Astrocyte (in vitro differentiated cells and primary cell): ENCODE data around the gene EFNA5. TPM values are rescaled to one million over a fixed set of nuclear protein-coding genes. Genes with fewer than 3 reads are reported as not detected.

Experiments used
- DNase-seq: peaks from one replicate; pipeline ENCODE4 v3.0.0-alpha.2; 2010; ENCODE audit warnings: low read depth
- FAIRE-seq: peaks from 2 replicates; lab custom pipeline; 2011; peaks lifted over from hg19 to GRCh38; lab: Jason Lieb, UNC
- H2AFZ ChIP-seq: 2 replicates; pipeline ENCODE4 v1.6.0; 2012; ENCODE audit warnings: low read depth, low read length, inconsistent platforms
- H3K27ac ChIP-seq: 2 replicates; pipeline ENCODE4 v1.5.1; 2011; ENCODE audit warnings: low read depth, low read length, inconsistent platforms
- H3K27me3 ChIP-seq: 2 replicates; pipeline ENCODE4 v1.6.0; 2011; ENCODE audit warnings: low read length, inconsistent platforms; ENCODE audit not compliant: insufficient read depth
- H3K36me3 ChIP-seq: 2 replicates; pipeline ENCODE4 v1.5.1; 2011; ENCODE audit warnings: low read length, inconsistent platforms; ENCODE audit not compliant: insufficient read depth
- H3K4me1 ChIP-seq: 2 replicates; pipeline ENCODE4 v1.5.1; 2011; ENCODE audit warnings: low read length, inconsistent platforms; ENCODE audit not compliant: insufficient read depth
- H3K4me2 ChIP-seq: 2 replicates; pipeline ENCODE4 v1.6.0; 2012; ENCODE audit warnings: low read length, inconsistent platforms
- H3K4me3 ChIP-seq: 2 replicates; pipeline ENCODE4 v1.5.1; 2011; ENCODE audit warnings: low read depth, mild to moderate bottlenecking, low read length, inconsistent platforms; ENCODE audit not compliant: insufficient read depth
- H3K79me2 ChIP-seq: 2 replicates; pipeline ENCODE4 v1.6.0; 2012; ENCODE audit warnings: mild to moderate bottlenecking, low read length, inconsistent platforms; ENCODE audit not compliant: insufficient read depth
- H3K9ac ChIP-seq: 2 replicates; pipeline ENCODE4 v1.6.0; 2012; ENCODE audit warnings: mild to moderate bottlenecking, low read length, inconsistent platforms
- H3K9me3 ChIP-seq: 2 replicates; pipeline ENCODE4 v1.5.1; 2012; ENCODE audit warnings: low read depth, mild to moderate bottlenecking, low read length, inconsistent platforms; ENCODE audit not compliant: insufficient read depth
- H4K20me1 ChIP-seq: 2 replicates; pipeline ENCODE4 v1.6.0; 2012; ENCODE audit warnings: low read length, inconsistent platforms; ENCODE audit not compliant: insufficient read depth
- H3K27ac Mint-ChIP-seq: one replicate; pipeline ENCODE4 v1.8.0; 2021; ENCODE audit warnings: mild to moderate bottlenecking, mixed read lengths; ENCODE audit not compliant: unreplicated experiment
- H3K27me3 Mint-ChIP-seq: one replicate; pipeline ENCODE4 v1.8.0; 2021; ENCODE audit warnings: low read depth, mixed read lengths; ENCODE audit not compliant: unreplicated experiment
- H3K36me3 Mint-ChIP-seq: one replicate; pipeline ENCODE4 v1.8.0; 2021; ENCODE audit warnings: low read depth, mixed read lengths; ENCODE audit not compliant: unreplicated experiment
- H3K4me1 Mint-ChIP-seq: one replicate; pipeline ENCODE4 v1.8.0; 2021; ENCODE audit warnings: low read depth, mixed read lengths; ENCODE audit not compliant: unreplicated experiment
- H3K4me3 Mint-ChIP-seq: one replicate; pipeline ENCODE4 v1.8.0; 2021; ENCODE audit warnings: mild to moderate bottlenecking, moderate library complexity, mixed read lengths; ENCODE audit not compliant: unreplicated experiment
- H3K9me3 Mint-ChIP-seq: one replicate; pipeline ENCODE4 v1.8.0; 2021; ENCODE audit warnings: mild to moderate bottlenecking, mixed read lengths; ENCODE audit not compliant: unreplicated experiment
- EZH2 ChIP-seq: IDR thresholded peaks from 2 replicates; pipeline ENCODE4 v1.6.1; 2012; ENCODE audit warnings: mild to moderate bottlenecking, low read length, inconsistent platforms; ENCODE audit not compliant: insufficient read depth
- total RNA-seq: library from RNA; stranded (reverse); gene quantifications from 2 replicates; pipeline ENCODE4 v1.2.1, GENCODE V29; 2021
- TF ChIP-seq, protein P1 (sequence below): IDR thresholded peaks from 2 replicates; pipeline ENCODE4 v1.5.1; 2011; ENCODE audit warnings: low read depth, mild to moderate bottlenecking, inconsistent platforms, low read length, moderate library complexity; ENCODE audit not compliant: insufficient read depth

Gene EFNA5
- total RNA-seq, 1 donor from 2014 or later: 59.3 TPM

DNA sequence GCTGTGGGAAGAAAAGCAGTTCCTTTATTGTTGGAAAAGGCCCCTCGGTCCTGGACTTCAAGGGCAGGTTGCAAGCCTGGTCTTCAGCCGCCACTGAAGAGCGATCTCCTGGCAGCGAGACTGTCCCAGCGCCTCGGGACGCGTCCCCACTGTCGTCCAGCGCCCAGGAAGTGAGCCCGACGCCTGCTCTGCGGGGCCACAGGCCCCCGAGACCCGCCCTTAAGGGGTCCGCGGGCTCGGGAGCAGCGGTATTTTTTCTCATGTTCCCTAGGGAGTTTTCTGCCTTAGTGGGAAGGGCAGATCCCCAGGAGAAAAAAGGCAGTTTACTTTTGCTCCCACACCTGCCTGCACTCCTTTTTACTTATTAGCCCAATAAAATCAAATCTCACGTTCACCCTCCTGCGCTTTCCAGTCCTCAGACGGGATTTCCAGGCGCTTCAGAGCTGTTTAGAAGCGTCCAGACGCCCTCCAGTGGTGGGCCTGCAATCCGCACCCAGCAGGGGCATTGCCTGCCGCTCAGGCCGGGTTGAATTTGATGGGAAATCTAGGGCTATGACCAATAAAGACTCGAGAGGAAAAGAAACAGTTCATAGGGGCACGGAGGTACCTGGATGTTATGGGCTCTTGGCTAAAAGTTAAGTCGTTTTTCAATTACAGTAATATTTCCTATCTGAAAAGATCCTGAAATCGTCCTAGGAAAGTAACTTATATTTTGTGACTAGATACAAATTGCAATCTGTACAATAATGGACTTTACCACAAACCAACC is 2.8 kb upstream of the EFNA5 start:
- Histone ChIP-seq H3K9ac (peak overlapping the region; percentile 69), H3K27ac (no peak overlapping the region)
- FAIRE-seq: peak; percentile 43

DNA sequence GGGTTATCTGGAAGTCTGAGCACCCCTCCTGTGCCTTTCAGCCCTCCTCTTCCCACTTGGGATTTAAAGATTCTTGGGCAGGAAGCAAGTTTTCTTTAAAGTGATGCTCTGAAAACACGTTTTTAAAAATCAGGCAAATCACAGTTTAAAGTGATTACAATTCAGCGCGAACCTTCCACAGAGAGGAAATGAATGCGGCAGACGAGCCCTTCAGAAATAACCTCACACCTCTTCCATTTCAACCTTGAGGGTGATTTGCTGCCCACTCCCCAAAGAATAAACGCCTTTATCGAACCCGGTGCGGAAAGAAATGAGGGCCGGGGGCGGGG is 2.3 kb upstream of the EFNA5 start:
- peak overlapping the region; percentile 77 for H3K4me3 ChIP-seq
- FAIRE-seq: no peak
- peak overlapping the region; percentile 33 for H3K27ac ChIP-seq
- peak overlapping the region; percentile 97 for H3K27ac Mint-ChIP-seq
- H3K27me3 ChIP-seq: peaks cover 4% of the 10 kb centered on the region
- no peaks in the 10 kb centered on the region for H3K79me2 ChIP-seq
- peak overlapping the region; percentile 69 for H3K9ac ChIP-seq
- peaks cover 6% of the 10 kb centered on the region for H3K36me3 Mint-ChIP-seq
- no peaks in the 10 kb centered on the region for H3K27me3 Mint-ChIP-seq
- no peaks in the 10 kb centered on the region for H3K9me3 ChIP-seq
- H3K4me1 ChIP-seq: peaks cover 4% of the 10 kb centered on the region
- TF ChIP-seq EZH2: no peak
- TF ChIP-seq, protein P1, sequence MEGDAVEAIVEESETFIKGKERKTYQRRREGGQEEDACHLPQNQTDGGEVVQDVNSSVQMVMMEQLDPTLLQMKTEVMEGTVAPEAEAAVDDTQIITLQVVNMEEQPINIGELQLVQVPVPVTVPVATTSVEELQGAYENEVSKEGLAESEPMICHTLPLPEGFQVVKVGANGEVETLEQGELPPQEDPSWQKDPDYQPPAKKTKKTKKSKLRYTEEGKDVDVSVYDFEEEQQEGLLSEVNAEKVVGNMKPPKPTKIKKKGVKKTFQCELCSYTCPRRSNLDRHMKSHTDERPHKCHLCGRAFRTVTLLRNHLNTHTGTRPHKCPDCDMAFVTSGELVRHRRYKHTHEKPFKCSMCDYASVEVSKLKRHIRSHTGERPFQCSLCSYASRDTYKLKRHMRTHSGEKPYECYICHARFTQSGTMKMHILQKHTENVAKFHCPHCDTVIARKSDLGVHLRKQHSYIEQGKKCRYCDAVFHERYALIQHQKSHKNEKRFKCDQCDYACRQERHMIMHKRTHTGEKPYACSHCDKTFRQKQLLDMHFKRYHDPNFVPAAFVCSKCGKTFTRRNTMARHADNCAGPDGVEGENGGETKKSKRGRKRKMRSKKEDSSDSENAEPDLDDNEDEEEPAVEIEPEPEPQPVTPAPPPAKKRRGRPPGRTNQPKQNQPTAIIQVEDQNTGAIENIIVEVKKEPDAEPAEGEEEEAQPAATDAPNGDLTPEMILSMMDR: no peak
- no peaks in the 10 kb centered on the region for H3K36me3 ChIP-seq
- H2AFZ ChIP-seq: peak overlapping the region; percentile 94
- peaks cover 5% of the 10 kb centered on the region for H3K4me1 Mint-ChIP-seq
- H3K4me3 Mint-ChIP-seq: peak overlapping the region; percentile 91
- H3K9me3 Mint-ChIP-seq: no peaks in the 10 kb centered on the region
- peak overlapping the region; percentile 98 for H3K4me2 ChIP-seq
- H4K20me1 ChIP-seq: no peaks in the 10 kb centered on the region
- DNase-seq: no peak

More for the DNA sequence above, 2.8 kb upstream of the EFNA5 start:
- no peaks in the 10 kb centered on the region for H3K27me3 Mint-ChIP-seq
- peak overlapping the region; percentile 94 for H2AFZ ChIP-seq
- peak; percentile 71 for DNase-seq
- H3K4me3 Mint-ChIP-seq: peak overlapping the region; percentile 91
- H3K27ac Mint-ChIP-seq: peak overlapping the region; percentile 77
- TF ChIP-seq, protein P1: peak; percentile 99
- no peak for TF ChIP-seq EZH2
- H3K79me2 ChIP-seq: no peaks in the 10 kb centered on the region
- H3K36me3 Mint-ChIP-seq: peaks cover 6% of the 10 kb centered on the region
- no peaks in the 10 kb centered on the region for H4K20me1 ChIP-seq
- H3K4me3 ChIP-seq: peak overlapping the region; percentile 77
- H3K36me3 ChIP-seq: no peaks in the 10 kb centered on the region
- H3K4me2 ChIP-seq: peak overlapping the region; percentile 98
- peaks cover 5% of the 10 kb centered on the region for H3K4me1 Mint-ChIP-seq
- peaks cover 4% of the 10 kb centered on the region for H3K4me1 ChIP-seq
- no peaks in the 10 kb centered on the region for H3K9me3 Mint-ChIP-seq
- H3K9me3 ChIP-seq: no peaks in the 10 kb centered on the region
- no peaks in the 10 kb centered on the region for H3K27me3 ChIP-seq
